Upper lobe of left lung (tissue), 6 donors: ENCODE data around the gene PLCB2. TPM values are rescaled to one million over a fixed set of nuclear protein-coding genes. Genes with fewer than 3 reads are reported as not detected.
A peak's percentile ranks its signal among the peaks of the same experiment; 100 is the strongest.

ENCODE experiments used
- ATAC-seq, 2 donors: fragments of 200-7000 bp; cut with Tn5 transposase; one replicate each; pipeline ENCODE4 v1.9.1; 2022; ENCODE audit warnings: mild to moderate bottlenecking in 2 of 2, moderate library complexity in 2 of 2; ENCODE audit not compliant: low FRiP score in 2 of 2
- DNase-seq, 2 donors: peaks; one replicate each; pipeline ENCODE4 v3.0.0-alpha.2; 2019 to 2020
- H3K27ac ChIP-seq, 4 donors: fragments of 200-600 bp; sonication (generic); one replicate each; pipeline ENCODE4 v1.5.1; 2016 to 2019
- H3K27me3 ChIP-seq, 4 donors: fragments of 200-600 bp; sonication (generic); one replicate each; pipeline ENCODE4 v1.5.1; 2017 to 2019
- H3K36me3 ChIP-seq, 4 donors: fragments of 200-600 bp; sonication (generic); one replicate each; pipeline ENCODE4 v1.5.1; 2016 to 2019
- H3K4me1 ChIP-seq, 4 donors: fragments of 200-600 bp; sonication (generic); one replicate each; pipeline ENCODE4 v1.5.1; 2018 to 2019
- H3K4me3 ChIP-seq, 4 donors: fragments of 200-600 bp; sonication (generic); one replicate each; pipeline ENCODE4 v1.5.1; 2017 to 2019; ENCODE audit warnings: mild to moderate bottlenecking in 2 of 4, moderate library complexity in 1 of 4
- H3K9me3 ChIP-seq, 4 donors: fragments of 200-600 bp; sonication (generic); one replicate each; pipeline ENCODE4 v1.5.1; 2018 to 2019
- EP300 ChIP-seq, 4 donors: sonication (generic); formaldehyde crosslinking; IDR thresholded peaks; one replicate each; pipeline ENCODE4 v1.5.1; 2017; ENCODE audit warnings: antibody characterized with exemption in 4 of 4, control low read depth in 2 of 4
- POLR2A ChIP-seq, 4 donors: fragments of 450-650 bp; IDR thresholded peaks; one replicate each; pipeline ENCODE4 v1.5.1; 2016 to 2017; ENCODE audit warnings: antibody characterized with exemption in 4 of 4, mild to moderate bottlenecking in 2 of 4
- POLR2AphosphoS5 ChIP-seq, 2 donors: sonication (generic); formaldehyde crosslinking; IDR thresholded peaks; one replicate each; pipeline ENCODE4 v1.5.1; 2017; ENCODE audit warnings: antibody characterized with exemption in 2 of 2
- whole genome bisulfite sequencing, 2 donors: methylation state at CpG; one replicate each; pipeline ENCODE4 v1.1.5; 2017 to 2018; 5-methylcytosine and 5-hydroxymethylcytosine counted together
- total RNA-seq, 6 donors: library from RNA; depleted of rRNA in 4 of 6; stranded (reverse); fragments of >200 nt in 4 of 6; gene quantifications; one replicate each; pipeline versions ENCODE4 v1.1.0 to v1.2.1, GENCODE V29; 2016 to 2021
- TF ChIP-seq, protein P1 (sequence below), 6 experiments: fragments of 450-650 bp in 4 of 6; fragments of 200-600 bp in 2 of 6; sonication (generic) in 2 of 6; IDR thresholded peaks; one replicate each; pipeline ENCODE4 v1.5.1; 2016 to 2019; ENCODE audit warnings: antibody characterized with exemption in 6 of 6
- donor health status: DM: no; HTN: no; CAD: no; lungs with moderate emphysema.
- donor health status: DM: no; HTN: yes; CAD: no; lungs with severe emphysema.

The PLCB2 gene
- total RNA-seq, 6 donors from 2014 or later = 26.9 to 170 (median 85.7) TPM

DNA sequence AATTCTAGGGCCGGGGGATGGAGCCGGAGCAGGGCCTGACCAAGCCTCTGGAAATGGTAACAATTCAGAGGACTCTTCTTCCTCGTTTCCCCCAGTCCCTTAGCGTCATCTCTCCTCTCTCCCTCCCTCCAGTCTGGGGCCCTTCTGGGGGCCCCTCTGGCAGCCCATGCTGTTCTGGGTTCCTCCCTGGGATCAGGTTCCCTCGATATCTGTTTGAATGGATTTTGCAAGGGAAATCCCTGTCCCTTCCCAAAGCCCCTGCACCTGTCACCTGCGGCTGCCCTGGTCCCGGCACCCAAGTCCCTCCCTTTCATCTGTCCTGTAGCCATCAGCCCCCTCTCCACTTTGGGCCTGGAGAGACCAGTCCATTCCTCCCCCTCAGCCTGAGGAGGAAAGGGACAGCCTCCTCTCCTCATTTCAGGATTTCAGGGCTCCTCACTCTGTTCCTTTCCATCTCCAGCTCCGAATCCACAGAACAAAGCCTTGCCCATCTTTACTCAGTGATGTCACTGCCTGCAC lies 1.7 kb upstream of the PLCB2 start:
- H3K27ac ChIP-seq = peak overlapping the region in 3 of 4 donors; percentile 87 to 90 (median 90)
- H3K27me3 ChIP-seq = no peaks in the 10 kb centered on the region
- H3K4me1 ChIP-seq = peaks cover 20 to 35% (median 28%) of the 10 kb centered on the region in 4 donors
- H3K36me3 ChIP-seq = no peaks in the 10 kb centered on the region
- ATAC-seq = no peak
- H3K4me3 ChIP-seq = peak overlapping the region in 1 of 4 donors; percentile 55
- TF ChIP-seq, protein P1, sequence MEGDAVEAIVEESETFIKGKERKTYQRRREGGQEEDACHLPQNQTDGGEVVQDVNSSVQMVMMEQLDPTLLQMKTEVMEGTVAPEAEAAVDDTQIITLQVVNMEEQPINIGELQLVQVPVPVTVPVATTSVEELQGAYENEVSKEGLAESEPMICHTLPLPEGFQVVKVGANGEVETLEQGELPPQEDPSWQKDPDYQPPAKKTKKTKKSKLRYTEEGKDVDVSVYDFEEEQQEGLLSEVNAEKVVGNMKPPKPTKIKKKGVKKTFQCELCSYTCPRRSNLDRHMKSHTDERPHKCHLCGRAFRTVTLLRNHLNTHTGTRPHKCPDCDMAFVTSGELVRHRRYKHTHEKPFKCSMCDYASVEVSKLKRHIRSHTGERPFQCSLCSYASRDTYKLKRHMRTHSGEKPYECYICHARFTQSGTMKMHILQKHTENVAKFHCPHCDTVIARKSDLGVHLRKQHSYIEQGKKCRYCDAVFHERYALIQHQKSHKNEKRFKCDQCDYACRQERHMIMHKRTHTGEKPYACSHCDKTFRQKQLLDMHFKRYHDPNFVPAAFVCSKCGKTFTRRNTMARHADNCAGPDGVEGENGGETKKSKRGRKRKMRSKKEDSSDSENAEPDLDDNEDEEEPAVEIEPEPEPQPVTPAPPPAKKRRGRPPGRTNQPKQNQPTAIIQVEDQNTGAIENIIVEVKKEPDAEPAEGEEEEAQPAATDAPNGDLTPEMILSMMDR (IDR thresholded peaks at IDR 0.05) = no peak
- TF ChIP-seq POLR2A (IDR thresholded peaks at IDR 0.05) (no peak), EP300 (IDR thresholded peaks at IDR 0.05) (no peak), POLR2AphosphoS5 (IDR thresholded peaks at IDR 0.05) (no peak)
- no peak for DNase-seq
- no peaks in the 10 kb centered on the region for H3K9me3 ChIP-seq
- WGBS, 2 donors = 65 to 69% methylated on average over 8 of the region's 8 CpGs

GRCh38 chr15:40306908-40307307 lies 827 bp downstream of the PLCB2 start:
- 63 to 69% methylated on average over 6 to 7 of the region's 7 CpGs for WGBS, 2 donors
- peak in 1 of 2 donors; percentile 23 for ATAC-seq
- H3K27me3 ChIP-seq = no peaks in the 10 kb centered on the region
- peaks cover 0 to 3% (median 0%) of the 10 kb centered on the region in 4 donors for H3K36me3 ChIP-seq
- peak overlapping the region; percentile 71 to 90 (median 88) for H3K27ac ChIP-seq
- no peak for DNase-seq
- peaks cover 12 to 24% (median 19%) of the 10 kb centered on the region in 4 donors for H3K4me1 ChIP-seq
- TF ChIP-seq POLR2AphosphoS5 (IDR thresholded peaks at IDR 0.05) (no peak), POLR2A (IDR thresholded peaks at IDR 0.05) (no peak), EP300 (IDR thresholded peaks at IDR 0.05) (no peak)
- TF ChIP-seq, protein P1 (IDR thresholded peaks at IDR 0.05) = no peak
- H3K4me3 ChIP-seq = peak overlapping the region in 3 of 4 donors; percentile 32 to 55 (median 44)
- no peaks in the 10 kb centered on the region for H3K9me3 ChIP-seq

- H3K4me3 ChIP-seq = peak overlapping the region in 3 of 4 donors; percentile 32 to 55 (median 44)
- H3K27me3 ChIP-seq = no peaks in the 10 kb centered on the region
- 81 to 83% methylated on average over 3 to 5 of the region's 5 CpGs for WGBS, 2 donors
- H3K4me1 ChIP-seq = peaks cover 12 to 24% (median 19%) of the 10 kb centered on the region in 4 donors
- H3K36me3 ChIP-seq = peaks cover 0 to 3% (median 1%) of the 10 kb centered on the region in 4 donors
- no peaks in the 10 kb centered on the region for H3K9me3 ChIP-seq
- DNase-seq (peak in 1 of 2 donors; percentile 63), ATAC-seq (peak in 1 of 2 donors; percentile 48)
- TF ChIP-seq POLR2AphosphoS5 (IDR thresholded peaks at IDR 0.05) (no peak), EP300 (IDR thresholded peaks at IDR 0.05) (no peak), POLR2A (IDR thresholded peaks at IDR 0.05) (no peak)
- TF ChIP-seq, protein P1 (IDR thresholded peaks at IDR 0.05) = no peak
- peak overlapping the region; percentile 71 to 90 (median 88) for H3K27ac ChIP-seq
These were observed 1.4 kb downstream of the PLCB2 start for GRCh38 chr15:40306371-40306770.

GRCh38 chr15:40305281-40305680 lies 2.5 kb downstream of the PLCB2 start:
- 95 to 98% methylated on average over 4 of the region's 4 CpGs for WGBS, 2 donors
- TF ChIP-seq EP300 (IDR thresholded peaks at IDR 0.05) = no peak
- no peak for TF ChIP-seq POLR2AphosphoS5 (IDR thresholded peaks at IDR 0.05)
- TF ChIP-seq POLR2A (IDR thresholded peaks at IDR 0.05) = no peak
- TF ChIP-seq, protein P1 (IDR thresholded peaks at IDR 0.05) = no peak

GRCh38 chr15:40303576-40303975 lies 4.2 kb downstream of the PLCB2 start:
- H3K4me3 ChIP-seq = no peak overlapping the region
- ATAC-seq (no peak), DNase-seq (no peak)
- peaks cover 0 to 12% (median 9%) of the 10 kb centered on the region in 4 donors for H3K4me1 ChIP-seq
- no peaks in the 10 kb centered on the region for H3K27me3 ChIP-seq
- WGBS, 2 donors = 88 to 93% methylated on average over 2 of the region's 2 CpGs
- TF ChIP-seq POLR2AphosphoS5 (IDR thresholded peaks at IDR 0.05) (no peak), EP300 (IDR thresholded peaks at IDR 0.05) (no peak), POLR2A (IDR thresholded peaks at IDR 0.05) (no peak)
- TF ChIP-seq, protein P1 (IDR thresholded peaks at IDR 0.05) = no peak
- no peaks in the 10 kb centered on the region for H3K9me3 ChIP-seq
- H3K36me3 ChIP-seq = peaks cover 0 to 6% (median 1%) of the 10 kb centered on the region in 4 donors
- H3K27ac ChIP-seq = no peak overlapping the region

More at GRCh38 chr15:40305281-40305680, 2.5 kb downstream of the PLCB2 start:
- H3K4me1 ChIP-seq = peaks cover 12 to 24% (median 19%) of the 10 kb centered on the region in 4 donors
- no peak overlapping the region for H3K4me3 ChIP-seq
- H3K27me3 ChIP-seq = no peaks in the 10 kb centered on the region
- no peak overlapping the region for H3K27ac ChIP-seq
- DNase-seq = no peak
- H3K36me3 ChIP-seq = peaks cover 0 to 3% (median 1%) of the 10 kb centered on the region in 4 donors
- no peak for ATAC-seq
- no peaks in the 10 kb centered on the region for H3K9me3 ChIP-seq
